Endodermal cell (in vitro differentiated cells): ENCODE results near the gene ARHGAP31. TPM values are rescaled to one million over a fixed set of nuclear protein-coding genes. Genes with fewer than 3 reads are reported as not detected.

Experiments
- DNase-seq: peaks from one replicate; pipeline ENCODE4 v3.0.0-alpha.2; 2017
- H3K27ac ChIP-seq: 2 replicates; pipeline ENCODE4 v1.5.1; 2013; ENCODE audit warnings: mild to moderate bottlenecking, low read depth, low read length, moderate library complexity
- H3K27me3 ChIP-seq: 2 replicates; pipeline ENCODE4 v1.6.1; 2013; ENCODE audit warnings: mild to moderate bottlenecking, low read length, moderate library complexity; ENCODE audit not compliant: insufficient read depth, control insufficient read depth, poor library complexity, severe bottlenecking
- H3K36me3 ChIP-seq: 2 replicates; pipeline ENCODE4 v1.7.0; 2013; ENCODE audit warnings: mild to moderate bottlenecking, low read length, moderate library complexity; ENCODE audit not compliant: control insufficient read depth, insufficient read depth
- H3K4me1 ChIP-seq: one replicate; pipeline ENCODE4 v1.7.0; 2013; ENCODE audit warnings: low read length; ENCODE audit not compliant: control insufficient read depth, insufficient read depth
- H3K4me3 ChIP-seq: 2 replicates; pipeline ENCODE4 v1.5.1; 2013; ENCODE audit warnings: mild to moderate bottlenecking, low read length, moderate library complexity
- H3K9ac ChIP-seq: 2 replicates; pipeline ENCODE4 v1.6.1; 2013; ENCODE audit warnings: mild to moderate bottlenecking, low read length, moderate library complexity; ENCODE audit not compliant: poor library complexity, severe bottlenecking; ENCODE audit errors: extremely low read depth
- H3K9me3 ChIP-seq: 2 replicates; pipeline ENCODE4 v1.6.1; 2013; ENCODE audit warnings: mild to moderate bottlenecking, low read length, moderate library complexity; ENCODE audit not compliant: control insufficient read depth
- H3K27ac Mint-ChIP-seq: 2 replicates; pipeline ENCODE4 v1.8.0; 2020; ENCODE audit warnings: mixed read lengths
- H3K27me3 Mint-ChIP-seq: 2 replicates; pipeline ENCODE4 v1.8.0; 2021; ENCODE audit warnings: mild to moderate bottlenecking, mixed read lengths; ENCODE audit not compliant: insufficient read depth
- H3K36me3 Mint-ChIP-seq: 2 replicates; pipeline ENCODE4 v1.8.0; 2020; ENCODE audit warnings: low read depth, mixed read lengths
- H3K4me1 Mint-ChIP-seq: 2 replicates; pipeline ENCODE4 v1.8.0; 2020; ENCODE audit warnings: mixed read lengths
- H3K4me3 Mint-ChIP-seq: 2 replicates; pipeline ENCODE4 v1.8.0; 2020; ENCODE audit warnings: mild to moderate bottlenecking, moderate library complexity, mixed read lengths
- H3K9me3 Mint-ChIP-seq: 2 replicates; pipeline ENCODE4 v1.8.0; 2020; ENCODE audit warnings: mild to moderate bottlenecking, mixed read lengths
- WGBS, 2 experiments: methylation state at CpG; one replicate each; pipeline versions ENCODE4 v1.1.5 to v1.1.7; 2013; ENCODE audit warnings: missing lambda C conversion rate in 2 of 2, mixed read lengths in 1 of 2; ENCODE audit not compliant: insufficient coverage in 1 of 2, insufficient read length in 1 of 2; 5-methylcytosine and 5-hydroxymethylcytosine counted together
- total RNA-seq, 2 donors: library from RNA; stranded (reverse); fragmentation: NEBNext Ultra II Directional in 1 of 2; extraction: Animal tissue kit (Norgen Biotek cat#: 25700) in 1 of 2; gene quantifications; 2 replicates in 1 of 2; 3 replicates in 1 of 2; pipeline ENCODE4 v1.2.1, GENCODE V29; 2021
- TF ChIP-seq, protein P1 (sequence below): fragments of 200-600 bp; sonication (generic); conservative IDR thresholded peaks from 2 replicates; pipeline ENCODE4 v1.5.0; 2021; ENCODE audit warnings: antibody characterized with exemption, mild to moderate bottlenecking

ARHGAP31 gene
- total RNA-seq, 2 donors from 2014 or later, result 2.2 to 2.3 TPM

DNA sequence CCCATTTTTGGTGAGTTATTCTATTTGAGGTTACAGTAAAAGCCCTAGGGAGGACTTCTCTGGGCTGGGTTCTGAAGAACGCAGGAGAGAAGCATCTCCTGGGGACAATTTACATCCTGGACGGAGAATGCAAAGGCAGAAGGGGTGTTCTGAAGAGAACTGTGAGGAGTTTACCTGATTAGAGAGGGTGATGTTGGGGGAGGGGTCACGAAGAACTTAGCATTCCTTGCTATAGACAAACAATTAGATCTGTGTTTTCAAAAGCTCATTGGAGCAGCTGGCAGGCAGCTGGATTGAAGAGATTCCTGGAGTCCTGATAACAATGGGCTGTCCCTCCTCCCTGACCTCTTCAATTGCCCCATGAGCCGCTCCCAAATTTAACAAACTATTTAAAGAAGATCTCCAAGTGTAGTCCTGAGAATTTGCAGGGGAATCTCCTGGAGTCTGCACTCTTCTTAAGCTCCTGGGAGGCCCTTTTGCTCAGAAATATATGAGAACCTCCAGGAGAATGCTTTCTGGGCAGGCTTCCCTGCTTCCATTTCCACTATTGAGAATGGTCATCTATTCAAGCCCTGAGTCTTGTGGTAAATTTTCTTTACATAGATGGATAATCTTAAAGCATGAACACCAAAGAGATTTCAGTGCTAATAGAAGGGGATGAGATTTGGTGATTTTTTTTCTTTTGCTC is 55.3 kb downstream of the ARHGAP31 start:
- peak; percentile 89 for DNase-seq
- Histone ChIP-seq H3K27me3 (no peaks in the 10 kb centered on the region), H3K4me1 (peaks cover 40% of the 10 kb centered on the region), H3K27ac (peak overlapping the region; percentile 76), H3K9ac (peak overlapping the region; percentile 38), H3K36me3 (no peaks in the 10 kb centered on the region), H3K9me3 (no peaks in the 10 kb centered on the region), H3K4me3 (peak overlapping the region; percentile 78)
- H3K4me3 Mint-ChIP-seq, result peak overlapping the region; percentile 48
- TF ChIP-seq, protein P1, sequence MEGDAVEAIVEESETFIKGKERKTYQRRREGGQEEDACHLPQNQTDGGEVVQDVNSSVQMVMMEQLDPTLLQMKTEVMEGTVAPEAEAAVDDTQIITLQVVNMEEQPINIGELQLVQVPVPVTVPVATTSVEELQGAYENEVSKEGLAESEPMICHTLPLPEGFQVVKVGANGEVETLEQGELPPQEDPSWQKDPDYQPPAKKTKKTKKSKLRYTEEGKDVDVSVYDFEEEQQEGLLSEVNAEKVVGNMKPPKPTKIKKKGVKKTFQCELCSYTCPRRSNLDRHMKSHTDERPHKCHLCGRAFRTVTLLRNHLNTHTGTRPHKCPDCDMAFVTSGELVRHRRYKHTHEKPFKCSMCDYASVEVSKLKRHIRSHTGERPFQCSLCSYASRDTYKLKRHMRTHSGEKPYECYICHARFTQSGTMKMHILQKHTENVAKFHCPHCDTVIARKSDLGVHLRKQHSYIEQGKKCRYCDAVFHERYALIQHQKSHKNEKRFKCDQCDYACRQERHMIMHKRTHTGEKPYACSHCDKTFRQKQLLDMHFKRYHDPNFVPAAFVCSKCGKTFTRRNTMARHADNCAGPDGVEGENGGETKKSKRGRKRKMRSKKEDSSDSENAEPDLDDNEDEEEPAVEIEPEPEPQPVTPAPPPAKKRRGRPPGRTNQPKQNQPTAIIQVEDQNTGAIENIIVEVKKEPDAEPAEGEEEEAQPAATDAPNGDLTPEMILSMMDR, result no peak
- peak overlapping the region; percentile 96 for H3K27ac Mint-ChIP-seq
- no peaks in the 10 kb centered on the region for H3K9me3 Mint-ChIP-seq
- no peaks in the 10 kb centered on the region for H3K36me3 Mint-ChIP-seq
- H3K4me1 Mint-ChIP-seq, result peaks cover 78% of the 10 kb centered on the region
- no peaks in the 10 kb centered on the region for H3K27me3 Mint-ChIP-seq
- 0 to 1% methylated on average over 3 to 4 of the region's 4 CpGs for WGBS, 2 experiments

DNA sequence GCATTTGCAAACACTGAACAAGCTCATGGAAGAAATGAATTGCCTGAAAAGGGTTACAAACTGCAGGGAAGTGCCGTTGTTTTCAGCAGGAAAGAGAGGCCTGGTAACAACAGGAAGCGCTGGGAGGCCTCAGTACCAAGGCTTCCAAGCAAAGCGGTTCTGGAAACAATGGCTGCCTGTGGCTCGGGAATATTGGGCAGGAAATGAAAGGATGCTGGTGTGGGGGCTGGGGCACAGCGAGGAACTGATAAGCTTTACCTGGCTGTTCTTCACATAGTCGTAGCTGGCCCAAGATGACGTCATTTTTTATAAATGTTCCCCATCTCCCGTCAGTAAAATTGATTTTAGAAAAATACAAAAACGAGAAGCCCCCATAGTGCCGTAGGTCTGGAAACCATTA is 55.9 kb downstream of the ARHGAP31 start:
- Histone ChIP-seq H3K27me3 (no peaks in the 10 kb centered on the region), H3K9me3 (no peaks in the 10 kb centered on the region), H3K4me1 (peaks cover 40% of the 10 kb centered on the region), H3K36me3 (no peaks in the 10 kb centered on the region), H3K9ac (peak overlapping the region; percentile 38), H3K4me3 (peak overlapping the region; percentile 78), H3K27ac (peak overlapping the region; percentile 76)
- Mint-ChIP-seq H3K4me1 (peaks cover 78% of the 10 kb centered on the region), H3K36me3 (no peaks in the 10 kb centered on the region), H3K27me3 (no peaks in the 10 kb centered on the region), H3K27ac (peak overlapping the region; percentile 96), H3K4me3 (peak overlapping the region; percentile 48), H3K9me3 (no peaks in the 10 kb centered on the region)
- TF ChIP-seq, protein P1, result no peak
- peak; percentile 90 for DNase-seq
- WGBS, 2 experiments, result 7 to 18% methylated on average over 6 to 10 of the region's 10 CpGs

DNA sequence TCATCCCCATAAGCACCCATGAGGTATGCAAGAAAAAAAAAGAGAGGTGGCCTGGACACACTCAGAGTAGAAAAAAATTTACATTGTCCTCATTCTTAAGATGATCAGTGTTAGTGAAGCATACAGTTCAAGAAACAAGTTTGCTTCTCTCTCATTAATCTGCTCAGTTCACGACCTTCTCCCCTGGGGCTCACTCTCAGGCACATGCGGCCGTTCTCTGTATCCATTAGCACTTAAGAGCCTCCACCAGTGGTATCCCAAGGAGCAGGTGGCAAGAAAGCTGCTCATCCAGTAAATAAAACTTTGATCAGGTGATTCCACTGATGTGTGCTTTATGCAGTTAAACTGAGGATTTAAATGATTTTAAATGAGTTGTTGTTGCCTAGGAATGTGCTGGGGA is 57.4 kb downstream of the ARHGAP31 start:
- WGBS, 2 experiments, result 77 to 82% methylated on average over 3 of the region's 3 CpGs

More for the DNA sequence above, 57.4 kb downstream of the ARHGAP31 start:
- Histone ChIP-seq H3K27me3 (no peaks in the 10 kb centered on the region), H3K9me3 (no peaks in the 10 kb centered on the region), H3K36me3 (no peaks in the 10 kb centered on the region), H3K4me1 (peaks cover 30% of the 10 kb centered on the region), H3K9ac (no peak overlapping the region), H3K27ac (no peak overlapping the region), H3K4me3 (no peak overlapping the region)
- peaks cover 65% of the 10 kb centered on the region for H3K4me1 Mint-ChIP-seq
- no peaks in the 10 kb centered on the region for H3K27me3 Mint-ChIP-seq
- TF ChIP-seq, protein P1, result no peak
- H3K36me3 Mint-ChIP-seq, result no peaks in the 10 kb centered on the region
- DNase-seq, result no peak
- no peak overlapping the region for H3K4me3 Mint-ChIP-seq
- H3K9me3 Mint-ChIP-seq, result no peaks in the 10 kb centered on the region
- H3K27ac Mint-ChIP-seq, result peak overlapping the region; percentile 66
